Activated T-helper 9 cell treated with anti-CD3 and anti-CD28 coated beads, Interleukin-2, amount 50 U/mL, for 16 hours (primary cell): ENCODE data around the gene GRK5.

Source experiments
- DNase-seq: peaks from one replicate; pipeline ENCODE4 v3.0.0-alpha.2; 2020; ENCODE audit warnings: low read depth

The GRK5 gene

DNA sequence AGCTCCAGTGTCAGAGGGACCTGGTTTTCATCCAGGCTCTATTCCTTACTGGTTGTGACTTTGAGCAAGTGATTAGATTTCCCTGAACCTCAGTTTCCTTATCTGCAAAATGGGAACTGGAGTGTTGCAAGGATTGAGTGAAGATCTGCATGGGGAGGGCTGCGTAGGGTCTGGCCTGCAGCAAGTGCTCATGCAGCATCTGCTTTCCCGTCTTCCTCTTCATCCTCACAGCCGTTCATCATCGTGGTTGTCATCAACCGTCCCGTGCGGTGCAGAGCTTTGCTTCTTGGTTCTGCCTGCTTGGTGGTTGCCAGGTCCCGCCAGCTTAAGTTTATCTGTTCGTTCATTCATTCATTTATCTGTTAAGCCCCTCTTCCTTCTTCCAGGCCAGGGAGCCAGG lies 135.0 kb downstream of the GRK5 start:
- DNase-seq = no peak

DNA sequence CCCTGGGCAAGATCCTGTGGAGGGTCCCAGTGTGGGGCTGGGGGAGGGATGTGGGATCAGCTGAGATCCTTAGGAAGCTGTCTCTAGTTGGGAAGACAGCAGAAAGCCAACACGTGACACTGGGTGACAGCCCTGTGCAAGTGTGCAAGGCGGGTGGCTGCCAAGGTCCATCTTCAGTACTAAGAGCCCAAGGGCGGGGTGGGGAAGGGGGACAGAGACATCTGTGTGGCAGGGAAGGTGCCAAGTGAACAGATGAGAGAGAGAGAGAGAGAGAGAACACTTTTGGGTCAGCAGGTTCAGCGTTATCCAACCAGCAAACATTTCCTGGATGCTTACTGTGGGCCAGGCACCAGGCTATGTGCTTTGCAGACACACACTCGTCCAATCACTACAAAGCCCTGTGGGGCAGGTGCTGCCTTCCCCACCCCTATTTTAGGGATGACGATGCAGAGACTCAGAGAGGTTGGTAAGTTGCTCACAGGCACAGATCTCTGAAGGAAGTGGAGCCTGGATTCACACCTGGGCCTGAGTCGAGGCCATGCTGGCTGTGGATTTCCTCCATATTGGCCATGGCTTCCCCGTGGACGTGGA lies 135.7 kb downstream of the GRK5 start:
- no peak for DNase-seq

DNA sequence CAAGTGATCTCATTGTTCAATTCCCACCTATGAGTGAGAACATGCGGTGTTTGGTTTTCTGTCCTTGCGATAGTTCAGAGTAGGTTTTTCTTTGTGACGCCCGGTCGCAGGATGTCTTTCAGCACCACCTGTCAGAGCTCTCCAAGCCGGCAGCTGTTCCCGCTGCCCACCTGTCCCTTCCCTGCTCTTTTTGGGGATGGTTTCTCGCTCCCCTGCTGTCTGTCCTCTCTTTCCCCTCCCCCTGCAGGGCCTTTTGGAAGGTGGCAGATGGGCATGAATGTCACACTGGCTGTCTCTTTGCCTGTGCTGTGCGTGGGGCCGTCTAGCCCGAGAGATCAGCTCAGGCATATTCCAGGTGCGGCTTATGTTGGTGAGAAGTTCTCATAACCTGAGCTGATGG lies 137.0 kb downstream of the GRK5 start:
- DNase-seq = no peak

DNA sequence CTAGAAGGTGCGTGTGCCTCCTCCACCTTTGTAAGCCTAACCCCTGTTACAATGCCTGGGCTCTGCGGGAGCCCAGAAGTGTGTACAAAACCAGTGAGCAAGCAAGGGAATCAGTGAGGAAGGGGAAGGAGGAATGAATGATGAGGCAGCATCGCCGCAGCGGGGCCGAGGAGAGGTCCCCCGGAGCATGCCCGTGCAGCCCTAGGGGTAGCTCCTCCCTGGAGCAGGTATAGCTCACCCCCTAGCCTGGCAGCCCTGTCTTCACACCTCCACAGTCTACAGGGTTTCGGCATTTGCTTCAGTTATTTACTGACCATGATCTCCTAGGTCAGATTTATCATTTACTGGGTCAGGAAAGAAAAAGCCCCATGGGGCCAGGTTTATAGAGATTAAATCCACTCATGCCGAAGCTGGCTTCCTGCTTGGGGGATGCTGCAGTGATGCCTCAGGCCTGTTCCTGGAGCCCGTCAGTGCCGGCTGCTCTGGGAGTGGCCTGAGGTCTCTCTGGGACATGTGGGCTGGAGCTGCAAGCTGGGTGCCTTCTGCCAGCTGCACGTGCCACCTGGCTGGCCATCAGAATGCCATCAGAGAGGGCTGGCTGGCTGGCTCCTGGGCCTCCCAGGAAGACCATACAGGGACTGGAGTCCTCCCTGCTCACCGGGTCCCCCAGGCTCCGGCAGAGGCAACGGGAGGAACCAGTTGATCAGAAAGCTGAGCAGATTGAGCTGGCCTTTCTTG lies 138.9 kb downstream of the GRK5 start:
- DNase-seq = no peak

DNA sequence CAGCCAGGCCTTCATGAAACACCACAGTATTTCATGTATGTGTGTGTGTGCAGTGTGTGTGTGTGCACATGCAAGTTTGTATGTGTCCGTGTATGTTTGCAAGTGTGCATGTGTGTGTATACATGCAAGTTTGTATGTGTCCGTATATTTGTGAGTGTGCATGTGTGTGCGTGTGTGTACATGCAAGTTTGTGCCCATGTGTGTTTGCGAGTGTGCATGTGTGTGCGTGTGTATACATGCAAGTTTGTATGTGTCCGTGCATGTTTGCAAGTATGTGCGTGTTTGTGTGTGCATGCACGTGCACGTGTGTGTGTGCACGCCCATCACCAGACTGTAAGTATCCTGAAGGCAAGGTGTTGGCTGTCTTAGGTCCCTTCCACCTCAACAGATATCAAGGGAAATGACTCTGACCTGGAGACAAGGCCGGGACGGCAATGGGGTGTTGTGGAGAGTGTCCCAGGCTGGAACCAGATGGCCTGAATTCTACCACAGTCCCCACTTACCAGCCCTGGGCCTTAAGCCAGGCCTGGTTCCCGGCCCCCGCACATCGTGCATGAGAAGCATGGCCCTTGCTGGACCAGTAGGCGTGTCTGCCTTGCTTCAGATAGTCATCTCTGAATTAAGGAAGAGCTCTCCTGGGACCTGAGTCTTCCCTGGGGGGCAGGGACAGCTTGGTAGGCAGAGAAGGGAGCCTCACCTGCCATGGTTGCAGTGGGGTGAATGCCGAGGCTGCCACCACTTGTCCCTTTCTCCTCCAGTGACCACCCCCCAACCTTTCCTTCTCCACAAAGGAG lies 140.0 kb downstream of the GRK5 start:
- DNase-seq = no peak

DNA sequence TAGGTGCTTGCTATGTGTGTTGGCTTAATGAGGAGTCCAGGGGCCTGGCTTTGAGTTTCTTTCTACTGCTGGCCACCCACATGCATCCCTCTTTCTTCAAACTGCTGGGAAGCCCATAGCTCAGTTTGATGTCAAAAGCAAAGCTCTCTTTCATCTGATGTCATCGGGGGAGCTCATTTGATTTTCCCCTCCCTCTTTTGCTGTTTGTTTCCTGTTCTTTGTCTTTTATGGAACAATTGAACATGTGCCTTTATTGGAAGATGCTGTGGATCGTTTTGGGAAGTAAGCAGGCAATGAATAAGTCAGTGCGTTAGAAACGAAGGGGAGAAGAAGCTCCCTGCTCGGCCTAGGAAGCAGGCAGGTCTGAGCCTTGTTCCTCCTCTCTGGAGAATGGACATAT lies 140.7 kb downstream of the GRK5 start:
- no peak for DNase-seq

DNA sequence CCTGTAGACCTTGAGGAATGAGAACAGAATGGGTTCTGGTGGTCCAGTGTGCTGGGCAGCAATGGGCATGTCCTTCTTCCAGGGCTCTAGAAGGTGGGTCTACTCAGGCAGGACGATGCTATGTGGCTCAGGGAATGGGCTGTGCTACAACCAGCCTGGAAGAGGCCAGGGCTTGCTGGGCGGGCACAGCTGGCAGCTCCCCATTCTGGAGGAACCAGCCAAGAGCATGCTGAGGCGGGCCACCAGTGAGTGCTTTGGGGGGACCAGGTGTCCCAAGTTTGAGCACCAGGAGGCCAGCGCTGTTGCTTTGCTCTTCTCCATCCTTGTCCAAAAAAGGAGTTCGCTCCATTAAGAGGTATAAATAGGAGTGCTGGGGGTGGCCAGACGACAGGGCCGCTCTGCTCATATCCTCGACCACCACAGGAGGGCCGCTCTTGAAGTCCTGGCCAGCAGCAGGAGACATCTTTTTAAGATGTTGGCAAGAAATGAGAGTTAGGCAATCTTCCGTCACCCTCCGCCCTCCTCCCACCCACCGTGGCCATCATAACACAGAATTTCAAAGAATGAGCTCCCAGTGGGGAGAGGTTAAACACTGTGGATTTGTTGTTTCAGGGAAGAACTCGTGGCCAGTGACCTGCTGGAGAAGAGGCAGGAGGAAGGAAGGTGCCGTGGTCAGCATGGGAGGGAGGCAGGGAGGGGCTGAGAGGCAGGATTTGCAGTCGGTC lies 141.3 kb downstream of the GRK5 start:
- DNase-seq = no peak

DNA sequence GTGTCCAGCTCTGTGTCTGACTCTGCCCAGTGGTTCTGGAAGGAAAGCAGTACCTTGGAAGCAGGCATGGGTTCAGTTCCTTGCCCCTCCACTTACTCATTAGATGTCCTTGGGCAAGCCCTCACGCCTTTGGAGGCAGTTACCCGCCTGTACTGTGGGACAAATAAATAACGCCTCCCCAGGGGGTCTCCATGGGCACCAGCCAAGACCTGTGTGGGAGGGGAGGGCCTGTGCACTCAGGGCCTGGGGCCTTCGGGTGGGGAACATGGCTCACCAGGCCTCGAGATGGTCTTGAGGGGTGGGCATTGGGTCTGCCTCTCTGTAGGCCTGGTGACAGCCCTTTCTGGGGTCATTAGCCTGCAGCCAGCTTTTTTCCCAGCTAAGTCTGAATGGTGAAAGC lies 142.0 kb downstream of the GRK5 start:
- no peak for DNase-seq

DNA sequence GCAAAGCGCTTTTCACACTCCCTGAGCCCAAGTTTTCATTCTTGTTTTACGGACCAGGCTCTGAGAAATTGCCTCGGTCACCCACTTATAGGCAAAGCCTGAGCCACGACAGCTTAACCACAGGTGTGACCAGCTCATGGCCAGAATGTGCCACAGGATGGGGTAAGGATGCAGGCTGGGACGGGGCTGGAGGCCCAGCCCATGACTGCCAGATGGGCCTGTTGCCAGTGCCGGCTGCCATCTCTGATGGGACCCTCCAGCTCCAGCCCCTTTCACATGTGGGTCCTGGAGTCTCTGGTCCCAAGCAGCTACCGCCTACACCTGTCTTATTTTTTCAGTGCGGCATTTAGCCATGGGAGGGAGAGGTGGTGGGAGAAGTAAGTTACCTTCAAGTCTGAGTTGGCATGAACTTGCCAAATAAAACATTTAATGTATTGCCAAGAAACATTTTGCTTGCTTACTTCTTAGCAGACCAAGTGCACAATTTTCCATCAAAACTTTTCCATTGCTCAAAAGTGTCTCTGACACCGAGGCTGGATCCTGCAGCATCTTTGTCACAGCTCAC lies 142.6 kb downstream of the GRK5 start:
- DNase-seq = no peak

DNA sequence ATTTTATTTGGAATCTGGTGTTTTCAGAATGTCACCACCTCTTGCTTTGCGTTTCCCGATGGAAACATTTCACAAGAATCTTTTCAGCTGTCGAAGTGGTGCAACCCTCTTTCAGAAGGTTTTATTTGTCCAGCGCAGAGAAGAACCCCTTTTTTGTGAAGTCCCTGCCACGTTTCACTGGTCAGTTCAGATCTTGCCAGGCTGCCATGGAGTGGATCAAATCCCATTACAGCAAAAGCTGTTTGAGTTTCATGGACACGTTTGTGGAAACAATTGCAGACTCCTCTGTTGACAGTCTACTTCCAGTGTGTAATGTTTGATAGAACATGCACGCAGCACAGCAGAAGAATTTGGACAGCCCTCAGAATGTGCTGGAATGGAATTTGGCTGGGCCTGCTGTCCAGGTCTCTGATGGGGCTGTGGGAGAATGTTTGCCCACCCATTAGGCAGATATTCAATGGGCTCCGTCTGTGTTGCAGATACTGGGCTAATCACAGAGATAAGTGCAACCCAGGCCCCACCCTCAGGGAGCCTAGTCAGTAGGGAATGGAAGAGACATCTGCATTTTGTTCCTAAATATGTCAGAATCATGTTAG lies 143.2 kb downstream of the GRK5 start:
- DNase-seq = no peak

DNA sequence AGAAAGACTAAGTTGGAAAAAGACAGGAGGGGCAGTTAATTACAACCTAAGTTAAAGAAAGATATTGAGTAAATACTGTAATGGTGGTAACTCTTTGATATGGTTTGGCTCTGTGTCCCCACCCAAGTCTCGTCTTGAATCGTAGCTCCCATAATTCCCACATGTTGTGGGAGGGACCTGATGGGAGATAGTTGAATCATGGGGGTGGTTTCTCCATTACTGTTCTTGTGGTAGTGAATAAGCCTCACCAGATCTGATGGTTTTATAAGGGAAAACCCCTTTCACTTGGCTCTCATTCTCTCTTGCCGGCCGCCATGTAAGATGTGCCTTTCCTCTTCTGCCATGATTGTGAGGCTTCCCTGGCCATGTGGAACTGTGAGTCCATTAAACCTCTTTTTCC lies 143.8 kb downstream of the GRK5 start:
- DNase-seq = no peak

DNA sequence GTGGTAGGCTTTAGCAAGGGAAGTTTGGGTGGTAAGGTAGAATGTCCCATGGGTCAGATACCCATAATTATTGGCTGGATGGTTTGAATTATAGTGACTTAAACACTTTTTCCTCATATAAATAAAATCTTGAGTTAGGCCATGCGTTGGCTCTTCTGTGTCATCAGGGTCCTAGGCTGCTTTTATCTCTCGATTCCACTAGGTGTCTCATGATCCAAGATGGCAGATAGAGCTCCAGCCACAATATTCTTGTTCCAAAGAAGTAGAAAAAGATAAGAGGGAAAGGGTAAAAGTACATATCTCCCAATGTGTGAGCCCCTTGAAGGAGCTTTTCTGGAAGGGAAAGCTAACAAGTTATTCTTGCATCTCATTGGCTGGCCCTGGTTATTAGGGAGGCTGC lies 144.7 kb downstream of the GRK5 start:
- DNase-seq = no peak

DNA sequence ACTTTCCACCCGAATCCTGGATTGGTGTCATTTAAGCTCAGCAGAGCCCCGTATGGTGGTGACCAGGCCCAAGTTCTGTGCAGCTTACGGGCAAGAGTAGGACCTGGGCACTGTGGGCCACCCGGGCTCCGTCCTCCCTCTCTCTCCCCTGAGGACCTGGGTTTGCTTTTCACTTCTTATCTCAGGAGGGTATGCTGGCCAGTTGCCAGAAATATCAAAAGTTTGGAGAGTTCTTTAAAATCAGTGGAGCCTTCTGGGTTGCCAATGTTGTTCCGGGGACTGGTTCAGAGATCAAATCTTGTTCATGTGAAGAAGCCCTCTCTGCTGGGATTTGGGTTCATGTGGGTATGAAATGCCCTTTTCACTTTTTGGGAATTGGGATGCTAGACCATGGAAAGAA lies 145.4 kb downstream of the GRK5 start:
- DNase-seq = no peak

DNA sequence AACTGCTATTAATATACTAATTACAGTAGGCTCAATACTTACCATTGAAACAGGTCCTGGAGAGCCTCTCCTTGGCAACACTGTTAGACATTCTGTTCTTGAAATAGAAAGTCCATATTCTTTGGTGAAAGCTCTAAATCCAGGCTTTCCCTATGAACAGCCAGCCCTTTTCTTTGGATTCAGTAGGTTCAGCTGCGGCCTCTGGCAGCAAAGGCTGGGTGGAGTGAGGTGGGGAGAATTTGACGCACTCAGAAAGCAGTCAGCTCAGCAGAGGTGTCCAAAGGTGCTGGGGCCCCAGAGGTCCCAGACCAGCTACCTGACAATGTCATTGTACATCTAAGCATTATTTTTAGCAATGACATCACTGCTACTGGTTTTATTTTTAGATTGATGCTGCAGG lies 146.1 kb downstream of the GRK5 start:
- no peak for DNase-seq

DNA sequence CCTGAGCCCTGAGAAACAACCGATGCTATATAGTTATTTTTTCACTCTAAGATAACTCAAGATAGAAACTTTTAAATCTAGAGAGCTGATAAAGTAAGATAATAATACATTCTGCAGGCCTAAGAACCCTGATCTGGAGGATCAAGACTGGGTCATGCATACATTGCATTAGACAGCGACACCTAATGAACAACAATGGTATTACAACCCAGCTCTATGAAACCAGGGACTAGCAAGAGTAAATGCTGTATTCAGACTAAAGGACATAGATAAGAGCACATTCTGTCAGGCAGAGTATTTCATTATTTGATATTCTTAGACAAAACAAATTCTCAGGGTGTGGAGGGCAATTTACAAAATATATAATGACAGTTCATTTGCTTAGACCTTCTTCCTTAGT lies 148.6 kb downstream of the GRK5 start:
- DNase-seq = no peak

DNA sequence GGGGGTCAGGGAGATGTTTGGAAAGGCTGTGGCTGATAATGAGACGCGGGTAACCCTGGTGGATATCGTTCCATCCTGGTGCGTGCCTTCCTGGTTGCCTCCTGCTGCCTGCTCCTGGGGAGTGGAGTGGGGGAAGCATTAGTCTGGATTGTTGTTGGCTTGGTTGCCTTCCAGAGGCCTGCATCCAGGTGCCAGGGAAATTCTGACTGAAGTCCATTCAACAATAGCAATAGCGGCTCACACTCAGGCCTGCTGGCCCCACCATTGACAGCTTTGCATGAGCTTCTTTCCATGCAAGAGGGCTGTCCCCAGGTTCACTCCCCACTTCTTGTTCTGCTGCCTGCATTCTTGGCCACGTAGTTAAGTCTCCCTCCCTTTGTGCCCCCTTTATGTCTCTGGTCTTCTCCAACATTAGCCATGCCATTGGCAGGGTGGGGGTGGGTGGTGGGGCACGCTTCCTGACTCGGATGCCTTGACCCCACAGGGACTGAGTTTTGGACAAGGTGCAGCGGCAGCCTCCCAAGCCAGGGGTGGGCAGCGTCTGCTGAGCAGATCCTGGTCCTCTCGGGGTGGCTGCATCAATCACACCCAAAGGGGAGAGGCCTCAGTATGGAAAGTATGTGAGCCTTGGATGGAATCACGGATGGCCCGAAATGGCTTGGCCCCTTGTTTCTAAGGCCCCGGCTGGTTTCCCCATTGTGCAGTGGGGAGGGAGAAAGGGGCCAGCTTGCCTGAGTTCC lies 150.2 kb downstream of the GRK5 start:
- no peak for DNase-seq

DNA sequence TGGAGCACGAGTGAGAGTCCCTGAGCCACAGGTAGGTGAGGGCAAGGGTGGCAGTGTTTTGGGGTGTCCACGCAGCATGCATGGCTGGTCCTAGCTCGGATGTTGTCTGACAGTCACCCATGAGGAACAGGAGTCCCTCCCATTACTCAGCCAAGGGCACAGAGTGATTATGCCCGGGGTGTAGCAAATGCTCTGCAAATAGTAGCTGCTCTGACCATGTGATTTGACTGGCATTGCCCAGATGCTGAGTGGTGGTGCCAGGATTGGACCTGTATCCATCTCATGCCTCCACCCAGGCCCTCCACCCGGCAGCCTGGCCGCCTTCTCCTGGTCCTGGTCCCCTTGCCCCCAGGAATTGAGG lies 150.8 kb downstream of the GRK5 start:
- no peak for DNase-seq

DNA sequence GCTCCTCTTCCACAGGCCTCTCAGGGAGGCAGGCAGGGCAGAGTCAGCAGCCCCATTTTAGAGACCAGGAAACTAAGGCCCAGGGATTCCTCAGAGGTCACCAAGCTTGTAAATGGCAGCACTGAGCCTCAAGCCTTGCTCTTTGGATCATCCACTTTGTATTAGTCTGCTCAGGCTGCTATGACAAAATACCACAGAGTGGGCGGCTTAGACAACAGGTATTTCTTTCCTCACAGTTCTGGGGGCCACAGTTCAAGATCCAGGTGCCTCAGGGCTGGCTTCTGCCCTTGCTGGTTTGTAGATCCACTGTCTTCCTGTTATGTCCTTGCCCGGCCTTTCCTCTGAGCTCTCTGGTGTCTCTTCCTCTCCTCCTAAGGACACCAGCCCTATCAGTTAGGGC lies 151.2 kb downstream of the GRK5 start:
- no peak for DNase-seq

DNA sequence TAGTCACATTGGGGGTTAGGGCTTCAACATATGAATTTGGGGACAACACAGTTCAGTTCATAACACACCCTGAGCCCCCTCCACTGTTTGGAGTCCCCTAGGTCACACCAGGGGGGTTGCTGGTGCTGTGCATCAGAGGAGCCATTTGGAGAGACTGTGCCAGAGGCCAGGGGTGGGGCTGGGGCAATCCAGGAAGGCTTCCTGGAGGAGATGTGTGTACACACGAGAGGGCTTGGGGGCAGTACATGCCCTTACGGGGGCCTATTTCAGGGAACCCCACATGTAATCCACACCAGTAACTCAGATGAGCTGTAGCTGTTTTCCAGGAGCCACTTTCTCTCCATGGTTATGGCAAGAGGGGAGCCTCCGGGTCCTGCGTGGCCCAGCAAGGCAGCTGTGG lies 151.7 kb downstream of the GRK5 start:
- DNase-seq = no peak

DNA sequence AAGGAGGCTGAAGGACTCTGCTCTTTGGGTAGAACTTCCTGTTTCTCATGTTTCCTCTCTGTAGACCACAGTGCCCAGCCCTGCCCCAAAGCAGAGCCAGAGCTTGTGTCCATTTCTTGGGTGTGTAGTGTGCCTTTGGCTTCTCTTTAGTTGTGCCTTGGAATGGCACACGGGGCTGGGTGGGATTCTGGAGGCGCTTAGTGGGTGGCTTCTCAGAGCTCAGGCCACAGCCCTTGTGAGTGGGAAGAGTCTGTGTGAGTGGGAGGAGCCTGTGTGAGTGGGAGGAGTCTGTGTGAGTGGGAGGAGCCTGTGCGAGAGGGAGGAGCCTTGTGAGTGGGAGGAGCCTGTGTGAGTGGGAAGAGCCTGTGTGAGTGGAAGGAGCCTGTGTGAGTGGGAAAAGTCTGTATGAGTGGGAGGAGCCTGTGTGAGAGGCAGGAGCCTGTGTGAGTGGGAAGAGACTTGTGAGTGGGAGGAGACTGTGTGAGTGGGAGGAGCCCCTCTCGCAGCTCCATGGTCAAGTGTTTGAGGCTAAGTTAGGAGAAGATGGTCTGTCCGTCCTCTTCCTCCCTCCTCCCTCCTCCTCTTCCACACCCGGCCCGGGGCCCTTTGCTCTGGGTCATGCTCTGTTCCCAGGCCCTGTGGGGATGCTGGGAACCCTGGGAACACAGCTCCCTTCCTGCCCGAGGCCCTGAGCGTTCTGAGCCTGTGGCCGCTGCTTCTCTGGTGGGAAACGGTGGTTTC lies 153.0 kb downstream of the GRK5 start:
- no peak for DNase-seq

DNA sequence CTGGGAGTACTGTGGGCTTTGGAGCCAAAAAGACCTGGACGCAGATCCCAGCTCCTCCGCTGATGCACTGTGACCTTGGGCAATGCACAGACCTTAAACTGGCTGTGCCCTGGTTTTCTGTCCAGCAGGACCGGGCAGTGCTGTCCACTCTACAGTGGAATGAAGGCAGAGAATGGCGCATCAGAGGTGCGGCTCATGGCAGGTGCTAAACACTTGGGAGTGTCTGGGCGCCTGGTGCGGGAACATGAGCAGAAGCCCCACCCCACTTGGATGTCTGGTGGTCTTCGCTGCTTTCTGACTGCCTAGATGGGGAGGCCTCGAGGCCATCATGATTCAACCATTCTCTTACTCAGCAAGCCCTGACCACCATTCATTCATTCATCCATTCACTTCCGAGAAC lies 153.7 kb downstream of the GRK5 start:
- no peak for DNase-seq
